ENCODE data around the gene AS3MT. TPM values are rescaled to one million over a fixed set of nuclear protein-coding genes. Genes with fewer than 3 reads are reported as not detected.

Gene AS3MT
- total RNA-seq, 2 experiments from 2014 or later: 0.67 to 0.77 TPM

- H3K36me3 Mint-ChIP-seq (ENCODE audit: low read depth): peaks cover 53% of the 10 kb centered on the region
- ChIA-PET POLR2A (no interaction called here), CTCF (no interaction called here)
- H3K9me3 Mint-ChIP-seq: no peaks in the 10 kb centered on the region
- Histone ChIP-seq H3K27me3 (ENCODE audit: control insufficient read depth in 1 of 2, insufficient read depth in 2 of 2, low read length in 2 of 2) (no peaks in the 10 kb centered on the region), H3K36me3 (ENCODE audit: insufficient read depth, low read length) (peaks cover 29% of the 10 kb centered on the region), H3K9me3 (ENCODE audit: control insufficient read depth in 1 of 2, insufficient read depth in 1 of 2, low read length in 2 of 2) (no peaks in the 10 kb centered on the region), H3K4me3 (ENCODE audit: low read length) (no peak overlapping the region), H3K27ac (ENCODE audit: low read depth in 1 of 2, low read length in 2 of 2) (no peak overlapping the region), H3K4me1 (ENCODE audit: insufficient read depth, low read length) (peaks cover 4% of the 10 kb centered on the region)
- ATAC-seq (ENCODE audit: poor library complexity): no peak
- no peak overlapping the region for H3K27ac Mint-ChIP-seq
- H3K4me1 Mint-ChIP-seq (ENCODE audit: low read depth): peaks cover 7% of the 10 kb centered on the region
- H3K27me3 Mint-ChIP-seq: no peaks in the 10 kb centered on the region
- DNase-seq: no peak
- TF ChIP-seq CTCF (IDR thresholded peaks at IDR 0.05): no peak
- H3K4me3 Mint-ChIP-seq: no peak overlapping the region
- intact Hi-C loops (cut with DNase I, micrococcal nuclease): loop anchor here in 1 of 2 experiments (5.0 to 10.0 kb wide), 5 partner anchors 118 to 1505 kb away; partner anchors contain the start of genes ARMH3, BTRC, NT5C2 and WBP1L
Observed at GRCh38 chr10:102859911-102860310, 9.4 kb upstream of the AS3MT start.

- ChIA-PET CTCF (interaction anchor here (1.1 kb wide), 1 partner anchor 149 kb away, joined by 4 read pairs; the partner anchor contains the start of gene SFXN2), POLR2A (no interaction called here)
- Histone ChIP-seq H3K9me3 (ENCODE audit: control insufficient read depth in 1 of 2, insufficient read depth in 1 of 2, low read length in 2 of 2) (no peaks in the 10 kb centered on the region), H3K4me1 (ENCODE audit: insufficient read depth, low read length) (no peaks in the 10 kb centered on the region), H3K27ac (ENCODE audit: low read depth in 1 of 2, low read length in 2 of 2) (no peak overlapping the region), H3K4me3 (ENCODE audit: low read length) (no peak overlapping the region), H3K27me3 (ENCODE audit: control insufficient read depth in 1 of 2, insufficient read depth in 2 of 2, low read length in 2 of 2) (peaks cover 0 to 2% of the 10 kb centered on the region in 2 experiments), H3K36me3 (ENCODE audit: insufficient read depth, low read length) (peaks cover 32% of the 10 kb centered on the region)
- ATAC-seq (ENCODE audit: poor library complexity) (no peak), DNase-seq (no peak)
- no peak for TF ChIP-seq CTCF (IDR thresholded peaks at IDR 0.05)
- Mint-ChIP-seq H3K36me3 (ENCODE audit: low read depth) (peaks cover 48% of the 10 kb centered on the region), H3K27me3 (peaks cover under 1% of the 10 kb centered on the region), H3K9me3 (no peaks in the 10 kb centered on the region), H3K4me3 (no peak overlapping the region), H3K27ac (no peak overlapping the region), H3K4me1 (ENCODE audit: low read depth) (peaks cover under 1% of the 10 kb centered on the region)
- intact Hi-C loops (cut with DNase I, micrococcal nuclease): no loop called here
Observed at GRCh38 chr10:102863660-102864059, 5.6 kb upstream of the AS3MT start.

DNA sequence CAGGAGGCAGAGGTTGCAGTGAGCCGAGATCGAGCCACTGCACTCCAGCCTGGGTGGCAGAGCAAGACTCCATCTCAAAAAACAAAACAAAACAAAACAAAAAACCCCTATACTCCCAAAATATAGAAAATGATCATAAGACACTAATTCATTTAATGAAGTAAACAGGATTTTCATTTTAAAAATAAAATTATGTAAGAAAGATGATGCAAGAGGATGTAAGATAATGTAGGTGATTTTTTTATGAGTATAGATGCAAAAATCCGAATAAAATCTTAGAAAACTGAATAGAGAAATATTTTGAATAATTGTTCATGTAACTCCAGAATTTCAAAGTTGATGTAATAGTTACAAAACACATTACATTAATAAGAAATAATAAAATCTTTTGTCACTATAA lies 3.6 kb upstream of the AS3MT start:
- Histone ChIP-seq H3K4me1 (ENCODE audit: insufficient read depth, low read length) (peaks cover 9% of the 10 kb centered on the region), H3K27ac (ENCODE audit: low read depth in 1 of 2, low read length in 2 of 2) (no peak overlapping the region), H3K27me3 (ENCODE audit: control insufficient read depth in 1 of 2, insufficient read depth in 2 of 2, low read length in 2 of 2) (peaks cover 11 to 17% of the 10 kb centered on the region in 2 experiments), H3K36me3 (ENCODE audit: insufficient read depth, low read length) (peaks cover 27% of the 10 kb centered on the region), H3K4me3 (ENCODE audit: low read length) (no peak overlapping the region), H3K9me3 (ENCODE audit: control insufficient read depth in 1 of 2, insufficient read depth in 1 of 2, low read length in 2 of 2) (no peaks in the 10 kb centered on the region)
- no peak for ATAC-seq (ENCODE audit: poor library complexity)
- peaks cover 33% of the 10 kb centered on the region for H3K36me3 Mint-ChIP-seq (ENCODE audit: low read depth)
- TF ChIP-seq CTCF (IDR thresholded peaks at IDR 0.05): no peak
- CTCF ChIA-PET: no interaction called here
- H3K27ac Mint-ChIP-seq: no peak overlapping the region
- no peak overlapping the region for H3K4me3 Mint-ChIP-seq
- no peak for DNase-seq
- POLR2A ChIA-PET: no interaction called here
- peaks cover 15% of the 10 kb centered on the region for H3K27me3 Mint-ChIP-seq
- H3K9me3 Mint-ChIP-seq: no peaks in the 10 kb centered on the region
- peaks cover 17% of the 10 kb centered on the region for H3K4me1 Mint-ChIP-seq (ENCODE audit: low read depth)
- intact Hi-C loops (cut with DNase I, micrococcal nuclease): no loop called here
